NCI-H2227 (cell line): Measurements from ENCODE around the gene WDR70.
"Not testable (repeated sequence)": the region's sequence is repeated elsewhere in the genome, so short reads cannot be mapped to it uniquely, and the experiment has no call there.

Source experiments
- DNase-seq: peaks from one replicate; lab custom pipeline; 2025; ENCODE audit not compliant: unreplicated experiment; lab: John Stamatoyannopoulos, UW

Gene WDR70

DNA sequence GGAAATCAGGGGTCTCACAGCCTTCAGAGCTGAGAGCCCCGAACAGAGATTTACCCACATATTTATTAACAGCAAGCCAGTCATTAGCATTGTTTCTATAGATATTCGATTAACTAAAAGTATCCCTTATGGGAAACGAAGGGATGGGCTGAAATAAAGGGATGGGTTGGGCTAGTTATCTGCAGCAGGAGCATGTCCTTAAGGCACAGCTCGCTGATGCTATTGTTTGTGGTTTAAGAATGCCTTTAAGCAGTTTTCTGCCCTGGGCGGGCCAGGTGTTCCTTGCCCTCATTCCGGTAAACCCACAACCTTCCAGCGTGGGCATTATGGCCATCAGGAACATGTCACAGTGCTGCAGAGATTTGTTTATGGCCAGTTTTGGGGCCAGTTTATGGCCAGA lies 74.1 kb downstream of the WDR70 start:
- DNase-seq: not testable (repeated sequence)

DNA sequence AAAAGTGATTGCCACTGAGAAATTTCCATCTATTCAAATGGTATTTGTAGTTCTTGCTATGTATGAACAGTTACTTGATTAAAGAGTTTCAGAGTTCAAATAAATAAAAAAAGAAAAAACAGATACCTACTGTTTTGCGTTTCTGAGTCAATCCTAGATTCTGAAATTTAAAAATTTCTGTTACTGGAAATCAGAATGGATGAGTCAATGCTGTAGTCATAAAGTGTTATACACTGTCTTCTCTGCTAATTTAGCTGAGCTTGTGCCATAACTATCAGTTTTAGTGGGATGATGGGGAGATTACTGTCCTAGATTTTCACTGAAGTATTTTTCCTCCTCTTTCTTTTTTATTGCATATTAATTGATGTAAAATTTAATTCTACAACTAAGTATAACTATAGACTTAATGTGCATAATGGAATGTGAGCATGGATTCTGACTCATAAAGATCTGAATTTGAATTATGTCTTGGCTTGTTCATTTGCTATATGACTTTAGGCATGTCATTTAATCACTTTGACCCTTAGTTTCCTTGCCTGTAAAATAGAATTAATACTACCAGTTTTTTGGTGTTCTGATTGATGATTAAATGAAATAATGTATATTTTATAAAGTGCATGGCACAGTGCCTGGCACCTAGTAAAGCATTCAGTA lies 75.4 kb downstream of the WDR70 start:
- not testable (repeated sequence) for DNase-seq

DNA sequence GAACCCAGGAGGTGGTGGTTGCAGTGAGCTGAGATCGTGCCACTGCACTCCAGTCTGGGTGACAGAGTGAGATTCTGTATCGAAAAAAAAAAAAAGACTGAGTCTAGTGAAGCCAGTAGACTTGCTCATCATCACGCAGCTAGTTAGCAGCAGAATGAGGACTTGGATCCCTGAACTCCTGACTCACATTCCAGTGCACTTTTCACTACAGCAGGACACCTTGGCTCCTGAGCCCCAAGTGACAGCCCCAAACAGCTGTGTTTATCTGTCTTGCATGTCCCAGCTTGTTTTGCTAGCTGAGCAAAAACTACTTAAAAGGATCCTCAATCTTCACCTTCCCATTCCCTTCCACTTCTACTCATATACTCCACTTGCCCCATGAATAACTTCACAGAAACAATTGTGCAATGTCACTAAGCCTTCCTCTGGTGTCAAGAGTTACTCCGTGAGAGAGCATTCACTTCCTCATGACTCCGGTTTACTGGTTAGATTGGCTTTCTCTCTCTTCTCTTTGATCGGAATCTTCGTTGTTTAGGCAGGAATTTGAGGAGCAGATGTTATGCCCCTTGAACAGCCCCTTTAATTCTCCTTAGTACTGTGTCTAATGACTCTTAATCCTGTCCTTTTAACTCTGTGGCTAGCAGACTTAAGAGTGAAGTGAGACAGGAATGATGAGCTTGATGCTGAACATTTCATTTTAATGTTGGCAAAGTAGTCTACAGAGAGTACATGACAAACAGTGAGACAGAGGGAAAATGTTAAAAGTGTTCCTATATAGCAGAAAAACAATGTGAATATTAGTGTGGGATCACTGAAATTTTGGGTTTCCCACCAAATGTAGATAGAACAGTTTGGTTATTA lies 84.3 kb downstream of the WDR70 start:
- DNase-seq: not testable (repeated sequence)

DNA sequence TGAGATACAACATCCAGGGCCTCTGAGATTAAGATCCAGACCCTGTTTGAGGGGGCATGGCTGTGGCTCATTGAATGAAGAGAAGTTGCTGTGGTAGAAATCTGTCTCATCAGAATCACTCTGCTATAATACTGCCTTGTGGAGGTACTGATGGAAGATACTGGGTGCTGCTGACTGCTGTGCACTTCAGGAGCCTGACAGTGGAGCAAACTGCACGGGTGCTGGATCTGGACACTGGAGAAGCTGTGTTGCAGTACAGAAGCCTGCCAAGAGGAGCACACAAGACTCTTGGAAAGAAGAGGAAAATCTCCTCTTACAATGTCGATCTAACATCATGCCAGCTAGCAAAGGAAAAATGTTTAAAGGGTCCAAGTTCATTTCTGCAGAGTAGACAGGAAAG lies 85.5 kb downstream of the WDR70 start:
- DNase-seq: not testable (repeated sequence)

DNA sequence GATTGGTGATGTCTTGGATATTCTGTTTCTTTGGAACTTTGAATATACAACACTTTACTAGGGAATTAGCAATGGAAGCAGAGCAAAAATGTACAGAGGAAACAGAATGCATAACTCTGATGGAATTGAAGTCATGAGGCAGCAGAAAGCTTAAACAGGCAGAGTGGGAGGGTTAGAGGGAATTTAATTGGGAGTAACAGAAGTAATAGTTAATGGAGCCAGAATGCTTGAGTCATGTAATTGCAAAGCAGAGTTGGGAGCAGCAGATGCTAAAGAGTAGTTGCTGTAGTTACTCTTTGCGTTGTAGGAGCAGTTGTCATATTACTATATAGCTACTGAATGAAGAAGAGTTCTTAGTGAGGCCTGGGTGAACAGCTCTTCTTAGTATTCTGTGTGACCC lies 90.3 kb downstream of the WDR70 start:
- DNase-seq: not testable (repeated sequence)

DNA sequence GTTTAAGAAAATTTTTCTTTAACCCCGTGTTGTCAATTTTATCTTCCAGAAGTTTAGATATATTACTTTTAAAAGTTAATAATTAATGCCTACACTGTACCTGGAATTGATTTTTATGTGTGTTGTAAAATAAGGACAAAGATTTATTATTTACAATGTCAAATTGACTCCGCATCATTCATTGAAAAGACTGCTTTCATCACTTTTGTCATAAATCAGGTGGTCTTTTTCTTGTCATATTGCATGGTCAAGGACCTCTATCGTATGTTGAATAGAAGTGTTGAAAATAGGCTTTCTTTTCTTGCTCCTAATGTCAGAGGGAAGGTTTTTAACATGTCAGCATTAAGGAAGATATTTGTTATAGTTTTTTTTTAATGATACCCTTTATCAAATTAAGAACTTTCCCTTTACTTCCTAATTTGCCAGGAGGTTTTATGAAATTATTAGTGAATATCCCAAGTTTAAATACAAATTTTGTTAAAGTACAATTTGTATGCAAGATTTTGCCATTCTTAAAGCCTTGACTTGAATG lies 92.6 kb downstream of the WDR70 start:
- DNase-seq: no peak

DNA sequence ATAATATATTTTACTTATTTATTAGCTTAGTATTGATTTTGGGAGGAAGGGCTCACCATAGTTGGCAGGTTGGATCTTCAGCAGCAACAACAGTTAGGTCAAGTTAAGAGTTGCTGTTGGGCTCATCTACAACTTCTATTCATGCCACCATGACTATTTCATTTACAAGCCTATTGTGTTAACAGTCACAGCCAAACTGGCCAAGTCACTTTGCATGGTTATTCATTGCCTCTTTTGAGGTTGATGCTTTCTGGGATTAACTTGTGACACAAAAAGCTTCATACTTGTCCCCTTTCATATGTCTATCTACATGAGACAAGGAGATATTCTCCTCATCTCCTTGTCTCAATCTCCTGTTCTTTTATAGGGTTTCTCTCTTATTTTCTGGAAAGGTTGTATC lies 98.3 kb downstream of the WDR70 start:
- DNase-seq: no peak

DNA sequence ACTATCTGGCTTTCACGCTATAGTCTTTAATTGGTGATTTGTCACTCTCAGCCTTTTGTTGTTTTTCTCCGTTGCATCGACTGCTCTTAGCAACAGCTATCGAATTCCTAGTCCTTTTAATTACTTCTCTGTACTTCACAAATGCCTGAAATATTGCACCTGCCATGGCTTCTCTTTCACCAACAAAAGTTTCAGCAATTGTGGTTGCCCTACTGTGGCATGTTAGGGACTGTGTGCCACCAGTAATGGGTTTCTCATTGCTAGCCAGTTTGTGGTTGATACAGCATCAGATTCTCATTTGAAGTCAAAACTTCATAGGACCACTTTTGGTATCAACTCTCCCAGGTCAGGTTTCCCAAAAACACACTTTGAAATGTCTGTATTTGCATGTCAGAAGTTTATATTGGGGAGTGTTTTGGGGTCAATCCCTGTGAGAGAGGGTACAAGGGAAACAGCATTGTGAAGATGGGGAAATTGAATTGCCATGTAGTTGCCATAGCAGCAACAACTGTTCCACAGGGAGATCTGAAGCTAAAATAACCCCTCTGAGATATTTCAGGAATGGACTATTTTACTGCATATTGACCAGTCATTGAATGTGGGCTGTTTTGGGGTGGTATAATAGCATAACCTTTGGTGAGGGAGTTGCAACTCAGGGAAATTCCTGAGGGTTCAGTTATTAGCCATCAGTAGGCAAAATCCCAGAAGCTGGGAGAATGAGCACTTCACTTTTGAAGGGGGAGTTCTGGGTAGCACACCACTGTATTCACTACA lies 99.2 kb downstream of the WDR70 start:
- DNase-seq: no peak

DNA sequence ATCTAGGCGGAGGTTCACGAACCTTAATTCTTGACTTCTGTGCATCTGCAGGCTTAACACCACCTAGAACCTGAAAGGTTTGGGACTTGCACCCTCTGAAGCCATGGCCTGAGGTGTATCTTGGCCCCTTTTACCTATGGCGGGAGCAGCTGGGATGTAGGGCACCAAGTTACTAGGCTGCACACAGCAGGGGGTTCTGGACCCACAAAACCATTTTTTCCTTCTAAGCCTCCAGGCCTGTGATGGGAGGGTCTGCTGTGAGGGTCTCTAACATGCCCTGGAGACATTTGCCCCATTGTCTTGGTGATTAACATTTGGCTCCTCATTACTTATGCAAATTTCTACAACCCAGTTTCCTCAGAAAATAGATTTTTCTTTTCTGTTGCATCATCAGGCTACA lies 102.3 kb downstream of the WDR70 start:
- not testable (repeated sequence) for DNase-seq

DNA sequence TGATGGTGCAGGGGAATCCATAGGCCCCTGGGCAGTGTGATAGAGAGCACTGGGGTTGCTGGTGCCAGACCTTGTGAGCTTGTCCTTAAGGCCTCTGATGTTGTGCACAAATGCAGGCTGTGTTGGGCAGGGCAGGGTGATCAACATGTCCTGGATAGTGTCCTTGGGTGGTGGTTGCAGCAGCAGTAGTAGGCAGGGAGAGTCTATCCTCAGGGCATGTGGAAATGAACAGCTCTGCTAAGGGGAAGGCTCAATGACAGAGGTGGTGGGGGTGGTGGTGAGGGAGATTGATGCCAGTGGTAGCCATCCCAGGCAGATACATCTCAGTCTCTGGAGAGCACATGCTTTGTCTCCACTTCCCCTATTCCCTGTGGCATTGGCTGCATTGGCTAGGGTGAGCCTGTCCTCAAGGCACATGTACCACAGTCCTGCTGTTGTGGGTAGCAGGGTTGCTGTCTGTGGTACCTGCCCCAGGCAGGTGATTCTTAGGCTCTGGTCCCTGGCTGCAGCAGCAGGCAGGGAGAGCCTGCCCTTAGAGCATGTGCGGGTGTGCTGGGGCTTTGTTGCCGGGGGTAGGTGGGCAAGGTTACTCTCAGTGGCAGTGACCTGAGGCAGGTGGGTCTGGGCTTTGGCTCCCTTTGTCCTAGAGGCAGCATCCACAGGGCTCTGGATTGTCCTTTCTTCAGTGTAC lies 111.1 kb downstream of the WDR70 start:
- DNase-seq: no peak

DNA sequence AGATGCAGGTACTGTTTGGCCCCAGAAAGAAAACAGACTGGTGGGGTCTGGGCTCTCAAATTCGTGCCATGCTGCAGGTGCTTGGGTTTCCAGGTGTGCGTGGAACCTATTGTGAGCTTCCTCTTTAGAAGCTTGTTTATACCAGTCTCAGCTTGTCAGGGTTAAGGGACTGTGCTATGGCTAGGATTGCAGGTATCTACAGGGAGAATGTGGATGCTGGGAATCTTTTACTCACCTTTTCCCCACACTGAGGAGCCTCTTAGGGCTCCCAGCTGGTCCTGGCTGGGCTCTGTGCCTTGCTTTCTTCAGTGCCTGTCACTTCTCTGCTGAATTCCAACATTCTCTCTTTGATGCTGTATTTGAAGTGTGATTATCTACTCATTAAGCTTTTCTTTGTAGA lies 111.8 kb downstream of the WDR70 start:
- no peak for DNase-seq

DNA sequence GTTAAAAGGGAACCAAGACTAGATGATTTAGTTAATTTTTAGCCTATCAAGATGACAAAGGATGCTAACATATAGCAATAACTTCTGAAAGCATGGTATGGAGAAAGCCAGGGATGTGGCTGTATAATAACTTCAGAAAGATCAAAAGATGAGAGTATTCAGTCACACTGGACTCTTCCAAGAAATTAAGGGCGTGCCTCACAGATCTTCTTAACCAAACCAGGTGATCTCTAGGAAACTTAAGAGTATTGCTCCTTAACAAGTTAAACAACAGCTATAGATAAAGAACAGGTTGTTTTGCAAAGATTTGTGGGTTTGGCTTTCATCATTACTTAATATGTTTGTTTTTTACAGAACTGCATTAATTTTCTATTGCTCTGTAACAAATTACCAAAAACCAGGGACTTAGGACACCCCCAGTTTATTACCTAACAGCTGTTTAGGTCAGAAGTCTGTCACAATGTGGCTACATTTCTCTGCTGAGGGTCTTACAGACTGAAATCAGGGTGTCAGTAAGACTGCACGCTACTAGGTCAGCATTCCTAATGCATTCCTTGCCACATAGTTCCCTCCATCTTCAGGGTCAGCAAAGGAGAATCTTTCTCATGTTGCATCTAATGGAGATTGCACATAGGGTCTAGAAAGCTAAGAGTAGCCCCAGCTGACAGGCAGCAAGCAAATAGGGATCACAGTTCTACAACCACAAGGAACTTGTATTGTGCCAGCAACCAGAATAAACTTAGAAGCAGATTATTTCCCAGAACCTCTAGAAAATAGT lies 113.8 kb downstream of the WDR70 start:
- no peak for DNase-seq

DNA sequence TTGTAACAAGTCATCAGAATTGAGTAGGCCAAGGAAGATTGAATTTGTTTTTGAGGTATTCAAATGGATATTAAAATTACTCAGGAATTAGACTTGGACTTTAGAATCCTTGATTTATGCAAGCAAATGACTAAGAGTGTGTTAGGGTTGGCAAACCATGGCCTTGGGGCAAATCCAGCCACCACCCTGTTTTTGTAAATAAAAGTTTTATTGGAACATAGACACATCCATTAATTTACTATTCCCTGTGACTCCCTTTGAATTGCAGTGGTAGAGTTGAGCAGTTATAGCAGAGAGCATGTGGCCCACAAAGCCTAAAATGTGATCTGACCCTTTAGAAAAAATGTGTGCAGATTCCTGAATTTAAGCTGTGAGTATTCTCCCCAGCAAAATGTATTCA lies 115.6 kb downstream of the WDR70 start:
- DNase-seq: no peak

DNA sequence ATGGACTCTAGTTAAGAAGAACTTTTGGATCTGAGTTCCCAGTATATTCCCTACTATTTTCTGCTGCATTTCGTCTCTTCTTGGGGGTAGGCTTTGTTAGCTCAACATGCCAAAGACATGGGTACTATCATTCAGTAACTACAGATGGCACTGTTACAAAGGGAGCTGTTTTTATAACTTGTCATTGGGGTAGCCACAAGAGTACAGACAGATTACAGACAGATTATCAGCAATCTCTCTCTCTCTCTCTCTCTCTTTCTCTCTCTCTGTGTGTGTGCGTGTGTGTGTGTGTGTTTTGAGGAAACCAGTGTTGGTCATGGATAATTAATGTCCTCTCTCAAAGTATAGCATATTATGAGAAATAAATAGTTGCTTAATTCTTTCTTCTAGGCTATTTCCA lies 116.1 kb downstream of the WDR70 start:
- DNase-seq: no peak

DNA sequence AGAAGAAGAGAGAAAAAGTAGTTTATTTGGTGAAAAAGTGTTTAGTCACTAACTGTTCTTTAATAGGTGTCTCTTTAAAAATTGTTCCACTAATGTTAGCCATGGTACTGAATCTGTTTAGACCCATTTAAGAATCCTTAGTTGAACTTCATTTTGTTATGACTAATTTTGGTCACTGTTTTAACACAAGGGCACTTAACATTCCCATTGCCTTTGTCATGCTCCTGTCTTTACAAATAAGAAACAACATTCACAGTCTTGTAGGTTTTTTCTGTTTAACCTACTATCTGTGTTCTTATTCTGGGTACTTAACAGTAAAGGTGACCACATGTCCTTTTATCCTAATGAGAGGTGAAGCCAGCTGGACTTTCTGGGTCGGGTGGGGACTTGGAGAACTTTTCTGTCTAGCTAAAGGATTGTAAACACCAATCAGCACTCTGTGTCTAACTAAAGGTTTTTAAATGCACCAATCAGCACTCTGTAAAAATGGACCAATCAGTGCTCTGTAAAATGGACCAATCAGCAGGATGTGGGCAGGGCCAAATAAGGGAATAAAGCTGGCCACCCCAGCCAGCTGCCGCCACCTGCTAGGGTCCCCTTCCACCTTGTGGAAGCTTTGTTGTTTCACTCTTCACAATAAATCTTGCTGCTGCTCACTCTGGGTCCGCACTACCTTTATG lies 116.7 kb downstream of the WDR70 start:
- no peak for DNase-seq

DNA sequence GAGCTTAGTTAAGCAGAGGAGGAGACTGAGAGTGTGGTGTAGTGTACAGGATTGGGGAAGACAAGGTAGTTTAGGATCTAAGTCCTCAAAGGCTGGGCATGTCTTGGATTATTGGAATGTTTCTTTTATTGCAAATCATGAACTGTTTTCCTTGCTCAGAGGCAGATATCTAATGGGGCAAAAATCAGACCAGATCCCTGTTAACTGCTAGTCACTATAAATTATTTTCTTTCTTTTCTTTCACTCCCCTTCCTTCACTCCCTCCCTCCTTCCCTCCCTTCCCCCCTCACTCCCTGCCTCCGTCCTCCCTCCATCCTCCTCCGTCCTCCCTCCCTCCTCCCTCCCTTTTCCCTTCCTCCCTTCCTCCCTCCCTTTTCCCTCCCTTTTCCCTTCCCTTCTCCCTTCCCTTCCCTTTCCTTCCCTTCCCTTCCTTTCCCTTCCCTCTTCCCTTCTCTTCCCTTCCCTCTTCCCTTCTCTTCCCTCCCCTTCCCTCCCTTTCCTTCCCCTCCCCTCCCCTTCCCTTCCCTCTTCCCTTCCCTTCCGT lies 117.9 kb downstream of the WDR70 start:
- no peak for DNase-seq

DNA sequence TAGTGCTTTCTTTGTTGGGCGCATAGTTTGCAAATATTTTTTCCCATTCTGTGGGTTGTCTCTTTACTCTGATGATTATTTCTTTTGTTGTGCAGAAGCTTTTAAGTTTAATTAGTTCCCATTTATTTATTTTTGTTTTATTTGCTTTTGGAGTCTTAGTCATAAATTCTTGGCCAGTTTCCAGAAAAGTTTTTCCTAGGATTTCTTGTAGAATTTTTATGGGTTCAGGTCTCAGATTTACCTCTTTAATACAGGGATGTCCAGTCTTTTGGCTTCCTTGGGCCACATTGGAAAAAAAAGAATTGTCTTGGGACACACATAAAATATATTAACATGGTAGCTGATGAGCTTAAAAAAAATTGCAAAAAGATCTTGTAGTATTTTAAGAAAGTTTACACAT lies 122.0 kb downstream of the WDR70 start:
- no peak for DNase-seq

DNA sequence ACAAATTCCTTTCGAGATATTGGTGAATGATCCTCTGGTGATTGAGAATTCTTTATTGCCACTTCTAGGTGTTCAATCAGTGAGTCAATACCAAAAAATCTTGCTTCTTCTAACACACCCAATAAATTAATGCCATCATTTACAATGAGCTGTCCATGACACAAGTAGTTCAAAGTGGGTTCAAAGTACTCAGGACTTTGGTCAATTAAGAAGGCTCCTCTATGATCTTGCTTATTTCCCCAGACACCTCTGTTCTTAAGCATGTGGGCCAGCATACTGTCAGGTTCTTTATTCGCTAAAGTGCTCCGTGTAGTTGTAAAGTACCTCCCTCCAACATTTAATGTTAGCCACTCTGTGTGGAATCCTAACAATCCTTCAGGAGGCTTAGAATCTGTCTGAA lies 127.1 kb downstream of the WDR70 start:
- DNase-seq: no peak

DNA sequence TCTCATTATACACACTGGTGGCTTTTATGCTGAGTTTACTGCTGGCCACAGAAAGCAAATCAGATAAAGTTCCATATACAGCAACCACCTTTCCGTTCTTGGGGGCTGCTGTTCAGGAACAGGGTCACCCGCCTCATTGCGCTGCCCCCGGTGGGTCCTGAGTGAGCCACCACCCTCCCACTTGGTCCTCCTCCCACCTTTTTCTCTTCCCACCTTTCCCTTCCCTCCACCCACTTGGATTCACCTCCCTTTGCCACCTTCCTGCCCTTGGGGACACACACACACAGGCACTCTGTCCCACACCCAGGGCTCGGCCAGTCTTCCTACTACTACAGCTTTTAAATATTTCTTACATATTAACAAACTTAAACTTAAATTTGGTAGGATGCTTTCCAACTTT lies 127.6 kb downstream of the WDR70 start:
- DNase-seq: no peak
